GM20000 (cell line): ENCODE results near the gene PPP1R3G.
A peak's percentile ranks its signal among the peaks of the same experiment; 100 is the strongest.

Experiments
- DNase-seq: peaks from one replicate; pipeline ENCODE4 v3.0.0; 2012; ENCODE audit warnings: low spot score
- CTCF ChIP-seq: IDR thresholded peaks from 2 replicates; pipeline ENCODE4 v1.5.1; 2012; ENCODE audit warnings: mild to moderate bottlenecking, control low read depth; ENCODE audit errors: extremely low read depth, missing control alignments

PPP1R3G gene

GRCh38 chr6:5084781-5085647 lies at the start of gene PPP1R3G:
Gene PPP1R3G (plus strand): TSS chr6:5085341. CDS start chr6:5085486, 145 bp downstream.
- TF ChIP-seq CTCF = no peak
- peak; percentile 82 for DNase-seq

GRCh38 chr6:5036269-5036668 lies 48.9 kb upstream of the PPP1R3G start:
- no peak for DNase-seq

GRCh38 chr6:5041955-5042354 lies 43.2 kb upstream of the PPP1R3G start:
- no peak for DNase-seq
- TF ChIP-seq CTCF = no peak

More at GRCh38 chr6:5036269-5036668, 48.9 kb upstream of the PPP1R3G start:
- no peak for TF ChIP-seq CTCF

- no peak for TF ChIP-seq CTCF
- DNase-seq = no peak
Observed at GRCh38 chr6:5042436-5042835, 42.7 kb upstream of the PPP1R3G start.

GRCh38 chr6:5044866-5045265 lies 40.3 kb upstream of the PPP1R3G start:
- TF ChIP-seq CTCF = no peak
- DNase-seq = no peak

GRCh38 chr6:5045416-5045815 lies 39.7 kb upstream of the PPP1R3G start:
- DNase-seq = no peak
- TF ChIP-seq CTCF = no peak

- no peak for DNase-seq
- TF ChIP-seq CTCF = no peak
Observed at GRCh38 chr6:5046430-5046829, 38.7 kb upstream of the PPP1R3G start.
